ENCODE results near the gene BTRC.

BTRC gene

GRCh38 chr10:101550965-101551364 is 197.0 kb downstream of the BTRC start:
- DNase-seq, result no peak

- DNase-seq, result no peak
Observed at GRCh38 chr10:101552442-101552841, 198.5 kb downstream of the BTRC start.

GRCh38 chr10:101557541-101557940 is 203.6 kb downstream of the BTRC start:
- no peak for DNase-seq

- no peak for DNase-seq
Observed at GRCh38 chr10:101558204-101558603, 204.2 kb downstream of the BTRC start.

GRCh38 chr10:101558671-101559595 is 205.0 kb downstream of the BTRC start:
- no peak for DNase-seq

GRCh38 chr10:101559596-101560297 is 205.8 kb downstream of the BTRC start:
- no peak for DNase-seq

GRCh38 chr10:101560298-101561067 is 206.5 kb downstream of the BTRC start:
- DNase-seq, result no peak

- DNase-seq, result no peak
Observed at GRCh38 chr10:101561068-101561915, 207.3 kb downstream of the BTRC start.

GRCh38 chr10:101562231-101562630 is 208.3 kb downstream of the BTRC start:
- DNase-seq, result no peak

GRCh38 chr10:101563007-101563406 is 209.0 kb downstream of the BTRC start:
- DNase-seq, result no peak

GRCh38 chr10:101563497-101564040 is 209.6 kb downstream of the BTRC start:
- no peak for DNase-seq

- no peak for DNase-seq
Observed at GRCh38 chr10:101564490-101564991, 210.6 kb downstream of the BTRC start.

GRCh38 chr10:101565370-101565900 is 211.5 kb downstream of the BTRC start:
- no peak for DNase-seq

GRCh38 chr10:101565936-101566332 is 212.0 kb downstream of the BTRC start:
- no peak for DNase-seq

- peak; percentile 19 for DNase-seq
Observed at GRCh38 chr10:101566333-101567164, 212.6 kb downstream of the BTRC start.

- no peak for DNase-seq
Observed at GRCh38 chr10:101567165-101568006, 213.4 kb downstream of the BTRC start.

- DNase-seq, result no peak
Observed at GRCh38 chr10:101568054-101568745, 214.2 kb downstream of the BTRC start.

GRCh38 chr10:101569323-101569621 is 215.3 kb downstream of the BTRC start:
- no peak for DNase-seq

All from NCI-H774 (cell line).